Calu3 (cell line): ENCODE measurements around the gene FGF1. TPM values are rescaled to one million over a fixed set of nuclear protein-coding genes. Genes with fewer than 3 reads are reported as not detected.

ENCODE experiments used
- BruUV-seq: library from RNA; stranded (reverse); fragments of 400-500 nt; replicated peaks from 2 replicates; lab custom pipeline; 2021; lab: Mats Ljungman, UMichigan
- CTCF ChIA-PET: fragments of 300-600 bp; sonication (Branson Sonifier 250); formaldehyde crosslinking; loops from one replicate; lab custom pipeline; 2022; ENCODE audit warnings: antibody characterized with exemption; lab: Charles Lee
- DNase-seq: peaks from one replicate; pipeline ENCODE4 v3.0.0; 2022
- H3K27ac Mint-ChIP-seq: one replicate; pipeline ENCODE4 v1.8.0; 2022; ENCODE audit warnings: mixed read lengths; ENCODE audit not compliant: unreplicated experiment
- H3K27me3 Mint-ChIP-seq: one replicate; pipeline ENCODE4 v1.8.0; 2022; ENCODE audit warnings: mixed read lengths; ENCODE audit not compliant: unreplicated experiment
- H3K36me3 Mint-ChIP-seq: one replicate; pipeline ENCODE4 v1.8.0; 2022; ENCODE audit warnings: mild to moderate bottlenecking, moderate library complexity, mixed read lengths; ENCODE audit not compliant: insufficient read depth, unreplicated experiment
- H3K4me1 Mint-ChIP-seq: one replicate; pipeline ENCODE4 v1.8.0; 2022; ENCODE audit warnings: mild to moderate bottlenecking, low read depth, mixed read lengths; ENCODE audit not compliant: unreplicated experiment
- H3K4me3 Mint-ChIP-seq: one replicate; pipeline ENCODE4 v1.8.0; 2022; ENCODE audit warnings: mild to moderate bottlenecking, low read depth, moderate library complexity, mixed read lengths; ENCODE audit not compliant: unreplicated experiment
- H3K9me3 Mint-ChIP-seq: one replicate; pipeline ENCODE4 v1.8.0; 2022; ENCODE audit warnings: low read depth, mixed read lengths; ENCODE audit not compliant: unreplicated experiment
- CTCF ChIP-seq: fragments of 200-600 bp; IDR thresholded peaks from one replicate; pipeline ENCODE4 v1.8.0; 2022; ENCODE audit warnings: antibody characterized with exemption; ENCODE audit not compliant: unreplicated experiment
- intact Hi-C: fragments of 100-400 bp; cut with micrococcal nuclease; formaldehyde crosslinking; loops from one replicate; pipeline ENCODE4 v1.10.0; 2022; ENCODE audit not compliant: unreplicated experiment
- total RNA-seq: library from RNA; stranded (reverse); gene quantifications from 2 replicates; pipeline ENCODE4 v1.2.3, GENCODE V29; 2022

Gene FGF1
- total RNA-seq, 1 experiment from 2014 or later: not detected

GRCh38 chr5:142601432-142601831 lies 84.5 kb downstream of the FGF1 start:
- Mint-ChIP-seq H3K4me3 (peak overlapping the region; percentile 33), H3K9me3 (no peaks in the 10 kb centered on the region), H3K36me3 (no peaks in the 10 kb centered on the region), H3K27ac (no peak overlapping the region), H3K4me1 (peaks cover 44% of the 10 kb centered on the region), H3K27me3 (no peaks in the 10 kb centered on the region)
- CTCF ChIA-PET: no interaction called here
- TF ChIP-seq CTCF: no peak
- DNase-seq: peak; percentile 46
- intact Hi-C loops: no loop called here
- BruUV-seq: no TSS peak

- H3K27me3 Mint-ChIP-seq: no peaks in the 10 kb centered on the region
- peaks cover 44% of the 10 kb centered on the region for H3K4me1 Mint-ChIP-seq
- CTCF ChIA-PET: no interaction called here
- no peak overlapping the region for H3K27ac Mint-ChIP-seq
- no peaks in the 10 kb centered on the region for H3K36me3 Mint-ChIP-seq
- H3K9me3 Mint-ChIP-seq: no peaks in the 10 kb centered on the region
- no peak for DNase-seq
- H3K4me3 Mint-ChIP-seq: peak overlapping the region; percentile 33
- BruUV-seq: no TSS peak
- intact Hi-C loops: no loop called here
- no peak for TF ChIP-seq CTCF
These were observed 85.1 kb downstream of the FGF1 start for GRCh38 chr5:142600611-142601358.

- Mint-ChIP-seq H3K27me3 (peaks cover 2% of the 10 kb centered on the region), H3K36me3 (no peaks in the 10 kb centered on the region), H3K4me3 (no peak overlapping the region), H3K27ac (no peak overlapping the region), H3K4me1 (peaks cover 44% of the 10 kb centered on the region), H3K9me3 (no peaks in the 10 kb centered on the region)
- DNase-seq: no peak
- CTCF ChIA-PET: no interaction called here
- intact Hi-C loops: no loop called here
- TF ChIP-seq CTCF: no peak
- BruUV-seq: no TSS peak
These were observed 85.8 kb downstream of the FGF1 start for GRCh38 chr5:142600092-142600491.

- CTCF ChIA-PET: no interaction called here
- Mint-ChIP-seq H3K4me1 (peaks cover 42% of the 10 kb centered on the region), H3K27ac (no peak overlapping the region), H3K9me3 (no peaks in the 10 kb centered on the region), H3K36me3 (no peaks in the 10 kb centered on the region), H3K27me3 (peaks cover 8% of the 10 kb centered on the region), H3K4me3 (no peak overlapping the region)
- no peak for TF ChIP-seq CTCF
- intact Hi-C loops: no loop called here
- BruUV-seq: no TSS peak
- no peak for DNase-seq
These were observed 87.6 kb downstream of the FGF1 start for GRCh38 chr5:142598338-142598700.
